Activated CD4-positive, alpha-beta memory T cell treated with anti-CD3 and anti-CD28 coated beads, Interleukin-2, amount 10 ng/mL, durations not matched to agents 7 days and 5 days (primary cell): ENCODE data around the gene CFAP299. TPM values are rescaled to one million over a fixed set of nuclear protein-coding genes. Genes with fewer than 3 reads are reported as not detected.

Experiments used
- CTCF ChIA-PET: fragments of 350-600 bp; sonication (Branson Sonifier 250); formaldehyde crosslinking; loops from one replicate; lab custom pipeline; 2021; ENCODE audit warnings: antibody characterized with exemption, inconsistent platforms; lab: Charles Lee
- POLR2A ChIA-PET: fragments of 350-600 bp; sonication (Branson Sonifier 250); formaldehyde crosslinking; loops from one replicate; lab custom pipeline; 2021; ENCODE audit warnings: antibody characterized with exemption; lab: Charles Lee
- DNase-seq: peaks from one replicate; pipeline ENCODE4 v3.0.0-alpha.2; 2020
- H3K27ac Mint-ChIP-seq: one replicate; pipeline ENCODE4 v1.8.0; 2021; ENCODE audit warnings: mild to moderate bottlenecking, mixed read lengths
- H3K27me3 Mint-ChIP-seq: one replicate; pipeline ENCODE4 v1.8.0; 2021; ENCODE audit warnings: mixed read lengths
- H3K36me3 Mint-ChIP-seq: one replicate; pipeline ENCODE4 v1.8.0; 2021; ENCODE audit warnings: low read depth, mixed read lengths
- H3K4me1 Mint-ChIP-seq: one replicate; pipeline ENCODE4 v1.8.0; 2021; ENCODE audit warnings: mixed read lengths
- H3K4me3 Mint-ChIP-seq: one replicate; pipeline ENCODE4 v1.8.0; 2021; ENCODE audit warnings: mild to moderate bottlenecking, mixed read lengths
- H3K9me3 Mint-ChIP-seq: one replicate; pipeline ENCODE4 v1.8.0; 2021; ENCODE audit warnings: mixed read lengths
- total RNA-seq, 2 experiments: library from RNA; stranded (reverse); gene quantifications; one replicate each; pipeline ENCODE4 v1.2.3, GENCODE V29; 2021

CFAP299 gene
- total RNA-seq, 2 experiments from 2014 or later, result not detected

DNA sequence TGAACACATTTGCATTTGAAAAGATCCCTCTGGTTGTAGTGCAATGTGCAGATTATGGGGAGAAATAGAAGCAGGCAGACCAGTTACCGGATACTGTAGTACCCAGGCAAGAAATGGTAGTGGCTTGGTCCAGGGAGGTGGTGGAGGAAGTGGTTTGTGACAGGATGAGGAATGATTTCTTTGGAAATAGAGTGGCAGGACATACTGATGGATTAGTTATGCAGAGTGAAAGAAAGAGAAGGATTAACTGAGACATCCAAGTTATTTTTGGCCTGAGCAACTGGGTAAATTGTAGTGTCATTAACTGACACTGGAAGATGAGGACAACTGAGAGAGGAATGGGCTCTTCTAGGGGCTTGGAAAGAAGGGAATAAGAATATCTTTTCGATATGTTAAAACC is 139.7 kb downstream of the CFAP299 start:
- Mint-ChIP-seq H3K27ac (no peak overlapping the region), H3K4me1 (no peaks in the 10 kb centered on the region), H3K27me3 (no peaks in the 10 kb centered on the region), H3K9me3 (no peaks in the 10 kb centered on the region), H3K36me3 (no peaks in the 10 kb centered on the region), H3K4me3 (no peak overlapping the region)
- ChIA-PET CTCF (no interaction called here), POLR2A (no interaction called here)
- DNase-seq, result no peak

DNA sequence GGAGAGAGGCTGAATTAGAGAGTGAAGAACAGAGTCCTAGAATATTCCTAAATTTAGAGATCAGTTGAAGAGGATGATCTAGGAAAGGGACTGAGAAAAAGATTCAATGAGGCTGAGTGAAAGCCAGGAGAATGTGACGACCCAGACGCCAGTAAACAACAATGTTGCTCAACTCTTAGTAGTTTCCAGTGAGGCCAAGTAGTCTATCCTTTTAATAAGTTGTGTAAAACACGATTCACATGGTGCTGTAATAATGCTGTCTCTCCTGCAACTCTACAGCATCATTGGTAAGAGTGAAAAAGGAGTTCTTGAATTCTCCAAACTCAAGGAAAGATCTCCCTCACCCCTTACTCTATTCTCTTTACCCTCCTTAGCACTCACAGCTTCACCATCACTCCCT is 140.3 kb downstream of the CFAP299 start:
- Mint-ChIP-seq H3K4me3 (no peak overlapping the region), H3K36me3 (no peaks in the 10 kb centered on the region), H3K4me1 (no peaks in the 10 kb centered on the region), H3K27ac (no peak overlapping the region), H3K9me3 (no peaks in the 10 kb centered on the region), H3K27me3 (no peaks in the 10 kb centered on the region)
- POLR2A ChIA-PET, result no interaction called here
- no peak for DNase-seq
- CTCF ChIA-PET, result no interaction called here

DNA sequence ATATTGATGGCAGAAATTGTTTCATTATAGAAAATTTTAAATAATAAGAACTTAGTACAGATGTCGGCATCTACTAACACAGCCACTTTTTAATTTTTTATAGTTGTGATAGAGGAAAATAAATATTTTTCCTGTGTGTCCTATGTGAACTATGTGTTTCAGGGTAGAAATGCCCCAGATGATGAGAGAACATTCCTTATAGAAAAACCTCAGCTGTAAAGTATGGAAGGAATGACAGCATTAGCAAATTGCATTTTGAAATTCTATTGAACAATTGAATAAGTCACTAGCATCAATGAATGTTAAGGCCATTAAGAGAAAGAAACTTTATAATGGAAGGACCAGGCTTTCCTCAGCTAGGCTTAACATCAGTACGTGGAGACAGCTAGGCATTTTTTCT is 149.2 kb downstream of the CFAP299 start:
- POLR2A ChIA-PET, result no interaction called here
- Mint-ChIP-seq H3K27me3 (no peaks in the 10 kb centered on the region), H3K9me3 (no peaks in the 10 kb centered on the region), H3K4me1 (no peaks in the 10 kb centered on the region), H3K36me3 (peaks cover 6% of the 10 kb centered on the region), H3K27ac (no peak overlapping the region), H3K4me3 (no peak overlapping the region)
- no peak for DNase-seq
- CTCF ChIA-PET, result no interaction called here

DNA sequence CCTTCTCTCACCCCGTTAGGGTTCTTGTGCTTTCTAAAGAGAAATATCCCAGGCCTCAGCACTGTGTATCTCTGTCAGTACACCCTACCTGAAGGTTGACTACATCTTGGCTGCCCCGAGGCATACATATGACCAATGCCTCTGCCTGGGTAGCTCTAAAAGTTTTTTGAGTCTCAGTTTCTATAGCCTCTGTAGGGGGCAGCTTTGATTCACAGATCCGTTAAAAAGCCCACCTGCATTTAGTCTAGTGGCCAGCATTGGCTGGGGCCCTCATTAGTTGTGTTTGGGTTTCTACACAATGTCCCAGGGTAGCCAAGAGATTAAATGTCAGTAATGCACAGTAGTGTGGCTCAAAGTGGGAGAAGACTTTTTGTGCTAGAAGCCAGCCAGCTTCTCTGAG is 151.1 kb downstream of the CFAP299 start:
- POLR2A ChIA-PET, result no interaction called here
- peaks cover 6% of the 10 kb centered on the region for H3K36me3 Mint-ChIP-seq
- no peak overlapping the region for H3K27ac Mint-ChIP-seq
- no peaks in the 10 kb centered on the region for H3K9me3 Mint-ChIP-seq
- CTCF ChIA-PET, result no interaction called here
- peaks cover under 1% of the 10 kb centered on the region for H3K4me1 Mint-ChIP-seq
- no peaks in the 10 kb centered on the region for H3K27me3 Mint-ChIP-seq
- no peak overlapping the region for H3K4me3 Mint-ChIP-seq
- DNase-seq, result no peak

DNA sequence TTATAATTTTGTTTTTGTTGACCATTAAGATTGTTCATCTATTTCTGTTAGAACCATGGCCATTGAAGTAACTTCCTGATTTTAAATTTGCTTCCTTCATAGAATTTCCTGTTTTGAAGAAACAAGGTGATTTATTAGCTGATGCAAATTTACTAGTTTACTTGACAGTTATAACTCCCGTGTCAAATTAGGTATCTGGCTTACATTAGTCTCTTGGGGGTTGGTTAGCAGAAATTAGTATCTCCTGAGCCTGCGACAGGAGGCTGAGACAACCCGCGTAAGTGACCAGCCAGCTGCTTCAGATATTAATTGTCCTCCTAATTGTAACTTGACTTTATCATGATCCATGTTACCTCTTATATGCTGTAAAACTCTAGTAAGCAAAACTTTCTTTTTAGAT is 154.3 kb downstream of the CFAP299 start:
- Mint-ChIP-seq H3K27me3 (no peaks in the 10 kb centered on the region), H3K4me1 (peaks cover 25% of the 10 kb centered on the region), H3K27ac (no peak overlapping the region), H3K4me3 (no peak overlapping the region), H3K36me3 (peaks cover 20% of the 10 kb centered on the region), H3K9me3 (peaks cover 13% of the 10 kb centered on the region)
- no peak for DNase-seq
- CTCF ChIA-PET, result interaction anchor here (1.3 kb wide), 1 partner anchor 50 kb away, joined by 3 read pairs; no protein-coding TSS in a partner anchor
- POLR2A ChIA-PET, result no interaction called here

DNA sequence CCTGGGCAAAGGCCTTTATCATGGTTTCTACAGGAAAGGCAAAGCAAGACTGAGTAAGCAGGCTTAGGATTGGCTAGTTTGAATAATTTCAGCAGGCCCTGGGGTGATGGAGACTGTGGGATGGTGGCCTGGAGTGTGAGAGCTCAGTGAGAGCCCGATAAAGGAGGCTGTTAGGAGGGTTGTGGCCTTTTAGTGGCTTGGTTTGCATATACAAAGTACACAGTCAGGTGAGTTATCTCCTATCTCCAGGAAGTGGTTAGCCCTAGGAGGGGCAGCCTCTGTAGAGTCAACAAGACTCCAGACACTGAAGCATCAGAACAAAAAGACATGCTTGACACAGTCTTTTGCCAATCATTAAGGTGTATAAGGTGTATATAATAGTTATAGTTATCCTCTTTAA is 157.2 kb downstream of the CFAP299 start:
- H3K27me3 Mint-ChIP-seq, result no peaks in the 10 kb centered on the region
- DNase-seq, result peak; percentile 75
- H3K4me1 Mint-ChIP-seq, result peaks cover 25% of the 10 kb centered on the region
- peaks cover 20% of the 10 kb centered on the region for H3K36me3 Mint-ChIP-seq
- CTCF ChIA-PET, result interaction anchor here (0.8 kb wide), 1 partner anchor 54 kb away, joined by 4 read pairs; no protein-coding TSS in a partner anchor
- H3K27ac Mint-ChIP-seq, result peak overlapping the region; percentile 83
- POLR2A ChIA-PET, result interaction anchor here (0.8 kb wide), 1 partner anchor 53 kb away, joined by 4 read pairs; no protein-coding TSS in a partner anchor
- peaks cover 24% of the 10 kb centered on the region for H3K9me3 Mint-ChIP-seq
- no peak overlapping the region for H3K4me3 Mint-ChIP-seq

DNA sequence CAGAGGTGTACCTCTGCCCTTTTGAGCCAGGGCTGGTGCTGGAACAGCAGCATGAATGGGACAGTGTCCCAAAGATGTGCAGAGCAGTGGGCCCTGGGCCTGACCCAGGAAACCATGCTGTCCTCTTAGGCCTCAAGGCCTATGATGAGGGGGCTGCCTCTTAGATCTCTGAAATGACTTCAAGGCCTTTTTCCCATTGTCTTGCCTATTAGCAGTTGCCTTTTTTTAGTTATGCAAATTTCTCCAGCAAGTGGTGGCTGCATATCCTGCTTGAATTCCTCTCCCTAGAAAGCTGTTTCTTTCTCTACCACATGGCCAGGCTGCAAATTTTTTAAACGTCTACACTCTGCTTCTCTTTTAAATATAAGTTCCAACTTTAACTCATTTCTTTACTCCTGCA is 160.3 kb downstream of the CFAP299 start:
- Mint-ChIP-seq H3K9me3 (peaks cover 31% of the 10 kb centered on the region), H3K27me3 (no peaks in the 10 kb centered on the region), H3K4me3 (no peak overlapping the region), H3K4me1 (peaks cover 35% of the 10 kb centered on the region), H3K36me3 (peaks cover 18% of the 10 kb centered on the region), H3K27ac (no peak overlapping the region)
- ChIA-PET POLR2A (no interaction called here), CTCF (no interaction called here)
- no peak for DNase-seq

DNA sequence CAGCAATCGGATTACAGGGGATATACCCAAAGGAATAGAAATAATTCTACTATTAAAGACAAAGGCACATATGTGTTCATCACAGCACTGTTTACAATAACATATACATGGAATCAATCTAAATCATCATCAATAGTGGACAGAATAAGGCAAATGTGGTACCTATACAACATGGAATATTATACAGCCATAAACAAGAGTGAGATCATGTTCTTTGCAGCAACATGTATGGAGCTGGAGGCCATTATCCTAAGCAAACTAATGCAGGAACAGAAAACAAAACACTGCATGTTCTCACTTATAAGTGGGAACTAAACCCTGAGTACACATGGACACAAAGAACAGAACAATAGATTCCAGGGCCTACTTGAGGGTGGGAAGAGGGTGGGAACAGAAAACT is 163.2 kb downstream of the CFAP299 start:
- H3K9me3 Mint-ChIP-seq, result peaks cover 21% of the 10 kb centered on the region
- no peaks in the 10 kb centered on the region for H3K27me3 Mint-ChIP-seq
- POLR2A ChIA-PET, result no interaction called here
- CTCF ChIA-PET, result no interaction called here
- peaks cover 8% of the 10 kb centered on the region for H3K36me3 Mint-ChIP-seq
- H3K4me1 Mint-ChIP-seq, result peaks cover 18% of the 10 kb centered on the region
- no peak for DNase-seq
- no peak overlapping the region for H3K27ac Mint-ChIP-seq
- H3K4me3 Mint-ChIP-seq, result no peak overlapping the region

DNA sequence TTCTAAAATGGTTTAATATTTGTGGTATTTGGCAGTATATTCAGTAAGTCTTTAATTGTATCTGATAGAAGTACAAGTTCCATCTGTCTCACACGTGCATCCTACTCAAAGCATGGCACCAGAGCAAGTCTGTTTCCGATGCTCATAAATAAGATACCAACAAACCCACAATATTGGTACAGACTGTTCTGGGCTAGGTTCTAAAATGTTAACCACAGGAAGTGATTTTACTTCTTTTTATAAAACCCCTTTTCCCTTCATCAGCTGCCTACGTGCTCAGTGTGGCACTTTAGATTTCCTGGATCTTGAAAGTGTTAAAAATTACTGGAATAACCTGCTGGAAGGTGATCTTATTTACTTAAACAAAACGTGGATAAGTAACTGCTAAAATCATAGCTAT is 165.1 kb downstream of the CFAP299 start:
- peak; percentile 22 for DNase-seq
- peaks cover 18% of the 10 kb centered on the region for H3K9me3 Mint-ChIP-seq
- H3K36me3 Mint-ChIP-seq, result peaks cover 4% of the 10 kb centered on the region
- no peak overlapping the region for H3K27ac Mint-ChIP-seq
- ChIA-PET CTCF (no interaction called here), POLR2A (interaction anchor here (0.6 to 0.9 kb wide), 2 partner anchors 9 to 169 kb away, joined by 3 read pairs; no protein-coding TSS in a partner anchor)
- H3K4me1 Mint-ChIP-seq, result peaks cover 11% of the 10 kb centered on the region
- no peaks in the 10 kb centered on the region for H3K27me3 Mint-ChIP-seq
- no peak overlapping the region for H3K4me3 Mint-ChIP-seq

DNA sequence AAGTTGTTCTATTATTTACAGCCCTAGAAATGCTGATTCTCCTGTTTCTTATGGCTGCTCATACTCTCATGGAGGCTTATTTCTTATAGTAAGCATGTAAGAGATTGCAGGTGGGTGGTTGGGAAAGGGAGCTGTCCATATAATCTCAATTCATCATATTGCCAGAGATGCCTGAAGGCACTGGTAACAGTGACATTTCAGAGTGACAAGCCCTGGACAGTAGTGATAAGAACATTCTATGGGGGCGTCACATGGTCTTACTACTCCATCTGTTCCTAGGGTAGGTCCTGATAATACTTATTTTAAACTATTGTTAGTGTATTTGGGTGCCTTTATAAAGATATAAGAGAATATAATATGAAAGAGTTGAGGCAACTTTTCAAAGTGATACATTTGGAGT is 171.5 kb downstream of the CFAP299 start:
- CTCF ChIA-PET, result interaction anchor here (0.6 kb wide), 1 partner anchor 8 kb away, joined by 4 read pairs; no protein-coding TSS in a partner anchor
- Mint-ChIP-seq H3K4me3 (no peak overlapping the region), H3K9me3 (no peaks in the 10 kb centered on the region), H3K36me3 (no peaks in the 10 kb centered on the region), H3K27ac (no peak overlapping the region), H3K4me1 (no peaks in the 10 kb centered on the region), H3K27me3 (no peaks in the 10 kb centered on the region)
- POLR2A ChIA-PET, result no interaction called here
- DNase-seq, result no peak

DNA sequence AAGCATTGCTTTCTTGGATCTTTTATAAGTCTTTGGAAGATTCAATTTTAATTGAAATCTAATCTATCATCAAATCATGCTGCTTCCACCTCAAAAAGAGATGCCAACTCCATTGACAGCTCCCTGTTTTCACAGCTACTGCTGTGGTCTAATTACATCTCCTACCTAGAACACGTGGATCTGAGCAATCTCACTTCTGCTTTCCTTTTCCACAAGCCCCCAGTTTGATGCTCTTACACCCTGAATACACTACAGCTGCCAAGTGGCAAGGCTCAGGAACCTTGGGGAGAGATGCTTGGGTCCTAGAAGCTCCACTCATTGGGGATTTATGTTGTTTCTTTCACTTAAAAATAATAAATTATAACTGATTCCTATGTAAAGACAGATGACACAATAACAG is 172.0 kb downstream of the CFAP299 start:
- POLR2A ChIA-PET, result no interaction called here
- no peak for DNase-seq

DNA sequence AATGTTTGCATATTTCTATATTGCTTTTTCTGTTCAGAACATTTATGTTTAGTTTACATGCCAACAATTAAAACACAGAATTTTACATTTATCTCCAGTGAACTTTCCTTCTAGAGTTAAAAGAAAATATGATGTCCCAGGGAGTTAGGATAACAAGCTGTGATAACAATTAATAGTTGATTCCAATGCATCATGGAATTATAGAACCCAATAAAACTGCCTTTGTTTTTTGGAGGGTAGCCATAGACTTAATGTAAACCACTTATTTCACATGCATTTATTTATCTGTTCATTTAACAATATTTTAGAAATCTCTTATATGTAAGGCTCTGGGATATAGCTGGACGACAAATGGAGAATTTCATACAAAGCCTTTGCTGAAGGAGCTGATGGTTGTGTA is 180.0 kb downstream of the CFAP299 start:
- Mint-ChIP-seq H3K9me3 (no peaks in the 10 kb centered on the region), H3K4me3 (no peak overlapping the region), H3K27ac (no peak overlapping the region), H3K4me1 (no peaks in the 10 kb centered on the region), H3K27me3 (no peaks in the 10 kb centered on the region), H3K36me3 (no peaks in the 10 kb centered on the region)
- CTCF ChIA-PET, result interaction anchor here (0.7 kb wide), 2 partner anchors 9 to 14 kb away, joined by 3 to 4 read pairs; no protein-coding TSS in a partner anchor
- DNase-seq, result no peak
- POLR2A ChIA-PET, result no interaction called here

More for the DNA sequence above, 172.0 kb downstream of the CFAP299 start:
- CTCF ChIA-PET, result no interaction called here
- H3K27me3 Mint-ChIP-seq, result no peaks in the 10 kb centered on the region
- H3K36me3 Mint-ChIP-seq, result no peaks in the 10 kb centered on the region
- H3K4me1 Mint-ChIP-seq, result no peaks in the 10 kb centered on the region
- H3K27ac Mint-ChIP-seq, result no peak overlapping the region
- H3K9me3 Mint-ChIP-seq, result no peaks in the 10 kb centered on the region
- no peak overlapping the region for H3K4me3 Mint-ChIP-seq

DNA sequence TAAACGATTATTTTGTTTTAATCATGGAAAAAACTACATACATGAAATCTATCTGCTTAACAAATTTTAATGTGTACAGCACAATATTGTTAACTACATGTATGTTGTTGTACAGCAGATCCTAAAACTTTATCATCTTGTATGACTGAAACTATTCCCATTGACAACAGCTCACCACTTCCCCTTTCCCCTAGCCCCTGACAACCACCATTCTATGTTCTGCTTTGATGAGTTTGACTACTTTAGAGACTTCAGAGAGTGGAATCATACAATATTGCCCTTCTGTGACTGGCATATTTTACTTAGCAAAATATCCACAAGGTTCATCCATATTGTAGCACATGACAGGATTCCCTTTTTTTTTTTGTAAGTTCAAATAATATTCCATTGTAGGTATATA is 185.9 kb downstream of the CFAP299 start:
- H3K4me3 Mint-ChIP-seq, result no peak overlapping the region
- no peak for DNase-seq
- no peaks in the 10 kb centered on the region for H3K9me3 Mint-ChIP-seq
- no peaks in the 10 kb centered on the region for H3K36me3 Mint-ChIP-seq
- ChIA-PET CTCF (no interaction called here), POLR2A (no interaction called here)
- H3K4me1 Mint-ChIP-seq, result no peaks in the 10 kb centered on the region
- H3K27ac Mint-ChIP-seq, result no peak overlapping the region
- H3K27me3 Mint-ChIP-seq, result no peaks in the 10 kb centered on the region

DNA sequence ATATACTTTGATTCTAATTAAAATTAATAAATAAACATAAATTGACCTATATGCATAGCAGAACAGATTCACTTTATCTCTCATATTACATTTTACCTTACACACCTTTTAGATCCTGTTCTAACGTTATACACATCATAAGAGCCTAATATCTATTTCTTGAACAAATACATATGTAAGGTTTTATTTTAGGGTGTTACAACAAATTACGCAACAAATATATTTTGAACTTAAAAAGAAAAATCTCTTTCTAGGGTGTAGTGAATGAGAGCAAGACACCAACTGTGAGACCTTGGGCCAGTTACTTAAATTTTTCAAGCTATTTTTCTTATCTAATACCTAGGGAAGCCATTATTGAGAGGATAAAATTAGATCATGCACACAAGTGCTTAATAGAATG is 191.2 kb downstream of the CFAP299 start:
- ChIA-PET CTCF (no interaction called here), POLR2A (no interaction called here)
- no peak overlapping the region for H3K27ac Mint-ChIP-seq
- H3K36me3 Mint-ChIP-seq, result no peaks in the 10 kb centered on the region
- no peaks in the 10 kb centered on the region for H3K9me3 Mint-ChIP-seq
- H3K27me3 Mint-ChIP-seq, result no peaks in the 10 kb centered on the region
- DNase-seq, result no peak
- no peak overlapping the region for H3K4me3 Mint-ChIP-seq
- no peaks in the 10 kb centered on the region for H3K4me1 Mint-ChIP-seq
